B cell (primary cell): ENCODE measurements around the gene ABR.

Experiments
- EZH2 ChIP-seq: IDR thresholded peaks from 2 replicates; pipeline ENCODE4 v1.6.1; 2012; ENCODE audit warnings: borderline replicate concordance, low read depth, mild to moderate bottlenecking, moderate library complexity, low read length; ENCODE audit not compliant: insufficient read depth, poor library complexity, severe bottlenecking
- TF ChIP-seq, protein P1 (sequence below): fragments of 200-600 bp; IDR thresholded peaks from one replicate; pipeline ENCODE4 v1.8.0; 2022; ENCODE audit warnings: antibody characterized with exemption, mild to moderate bottlenecking

DNA sequence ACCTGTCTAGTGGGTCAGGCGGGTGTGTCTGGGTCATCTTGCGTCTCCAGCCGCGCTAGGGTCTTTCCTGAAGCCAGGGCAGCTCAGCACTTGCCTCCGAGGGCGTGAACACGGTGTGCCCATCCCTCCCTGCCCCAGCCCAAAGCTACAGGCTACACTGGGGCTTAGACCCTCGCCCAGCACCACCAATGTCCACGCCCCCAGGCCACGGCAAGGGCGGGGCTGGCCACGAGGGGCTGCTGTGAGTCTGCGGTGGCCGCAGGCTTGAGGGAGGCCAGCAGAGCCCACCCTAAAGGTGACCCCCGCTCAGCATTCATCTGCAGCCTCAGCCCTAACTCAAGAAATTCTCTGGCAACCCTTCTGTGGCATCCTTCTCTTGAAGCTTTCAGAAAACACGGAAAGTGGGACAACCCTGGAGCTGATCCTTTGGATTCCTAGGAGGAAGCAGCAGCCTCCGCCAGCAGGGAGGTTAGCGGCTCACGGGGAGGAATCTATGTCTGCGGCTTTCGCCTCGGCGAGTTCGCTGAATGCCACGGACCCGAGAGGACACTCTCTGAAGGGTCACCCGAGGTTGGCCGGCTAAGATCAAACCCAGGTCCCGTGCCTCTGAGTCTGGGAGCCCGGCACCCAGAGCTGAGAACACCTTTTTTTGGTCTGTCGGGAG is 141.2 kb downstream of the ABR start:
- TF ChIP-seq, protein P1, sequence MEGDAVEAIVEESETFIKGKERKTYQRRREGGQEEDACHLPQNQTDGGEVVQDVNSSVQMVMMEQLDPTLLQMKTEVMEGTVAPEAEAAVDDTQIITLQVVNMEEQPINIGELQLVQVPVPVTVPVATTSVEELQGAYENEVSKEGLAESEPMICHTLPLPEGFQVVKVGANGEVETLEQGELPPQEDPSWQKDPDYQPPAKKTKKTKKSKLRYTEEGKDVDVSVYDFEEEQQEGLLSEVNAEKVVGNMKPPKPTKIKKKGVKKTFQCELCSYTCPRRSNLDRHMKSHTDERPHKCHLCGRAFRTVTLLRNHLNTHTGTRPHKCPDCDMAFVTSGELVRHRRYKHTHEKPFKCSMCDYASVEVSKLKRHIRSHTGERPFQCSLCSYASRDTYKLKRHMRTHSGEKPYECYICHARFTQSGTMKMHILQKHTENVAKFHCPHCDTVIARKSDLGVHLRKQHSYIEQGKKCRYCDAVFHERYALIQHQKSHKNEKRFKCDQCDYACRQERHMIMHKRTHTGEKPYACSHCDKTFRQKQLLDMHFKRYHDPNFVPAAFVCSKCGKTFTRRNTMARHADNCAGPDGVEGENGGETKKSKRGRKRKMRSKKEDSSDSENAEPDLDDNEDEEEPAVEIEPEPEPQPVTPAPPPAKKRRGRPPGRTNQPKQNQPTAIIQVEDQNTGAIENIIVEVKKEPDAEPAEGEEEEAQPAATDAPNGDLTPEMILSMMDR, result no peak
- no peak for TF ChIP-seq EZH2
